ENCODE data around the gene RPS6KL1. TPM values are rescaled to one million over a fixed set of nuclear protein-coding genes. Genes with fewer than 3 reads are reported as not detected.

The RPS6KL1 gene
- total RNA-seq, 1 donor from 2014 or later: 6.1 TPM

DNA sequence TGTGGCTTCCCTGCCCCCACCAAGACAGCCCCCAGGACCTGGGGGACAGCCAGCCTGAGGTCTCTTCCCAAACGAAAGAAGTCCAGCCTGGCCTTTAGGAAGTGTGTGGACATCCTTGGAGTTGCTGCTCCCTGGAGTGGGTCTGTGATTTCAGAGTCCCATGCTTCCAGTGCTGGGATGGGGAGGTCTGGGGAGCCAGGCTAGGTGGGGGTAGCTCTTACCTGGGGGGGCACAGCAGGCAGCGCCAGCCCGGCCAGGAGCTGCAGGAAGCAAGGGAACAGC, 31.8 kb upstream of the RPS6KL1 start:
- no peak for FAIRE-seq
- peak overlapping the region; percentile 64 for H3K4me3 ChIP-seq (ENCODE audit: low read depth, low read length)
- peaks cover 5% of the 10 kb centered on the region for H3K36me3 ChIP-seq (ENCODE audit: control insufficient read depth, insufficient read depth, low read length)
- DNase-seq (ENCODE audit: low read depth): no peak
- no peaks in the 10 kb centered on the region for H3K27me3 ChIP-seq (ENCODE audit: control insufficient read depth, insufficient read depth, low read length)
- TF ChIP-seq, protein P1, sequence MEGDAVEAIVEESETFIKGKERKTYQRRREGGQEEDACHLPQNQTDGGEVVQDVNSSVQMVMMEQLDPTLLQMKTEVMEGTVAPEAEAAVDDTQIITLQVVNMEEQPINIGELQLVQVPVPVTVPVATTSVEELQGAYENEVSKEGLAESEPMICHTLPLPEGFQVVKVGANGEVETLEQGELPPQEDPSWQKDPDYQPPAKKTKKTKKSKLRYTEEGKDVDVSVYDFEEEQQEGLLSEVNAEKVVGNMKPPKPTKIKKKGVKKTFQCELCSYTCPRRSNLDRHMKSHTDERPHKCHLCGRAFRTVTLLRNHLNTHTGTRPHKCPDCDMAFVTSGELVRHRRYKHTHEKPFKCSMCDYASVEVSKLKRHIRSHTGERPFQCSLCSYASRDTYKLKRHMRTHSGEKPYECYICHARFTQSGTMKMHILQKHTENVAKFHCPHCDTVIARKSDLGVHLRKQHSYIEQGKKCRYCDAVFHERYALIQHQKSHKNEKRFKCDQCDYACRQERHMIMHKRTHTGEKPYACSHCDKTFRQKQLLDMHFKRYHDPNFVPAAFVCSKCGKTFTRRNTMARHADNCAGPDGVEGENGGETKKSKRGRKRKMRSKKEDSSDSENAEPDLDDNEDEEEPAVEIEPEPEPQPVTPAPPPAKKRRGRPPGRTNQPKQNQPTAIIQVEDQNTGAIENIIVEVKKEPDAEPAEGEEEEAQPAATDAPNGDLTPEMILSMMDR (IDR thresholded peaks at IDR 0.05; ENCODE audit: insufficient read depth, low read length, severe bottlenecking): no peak

DNA sequence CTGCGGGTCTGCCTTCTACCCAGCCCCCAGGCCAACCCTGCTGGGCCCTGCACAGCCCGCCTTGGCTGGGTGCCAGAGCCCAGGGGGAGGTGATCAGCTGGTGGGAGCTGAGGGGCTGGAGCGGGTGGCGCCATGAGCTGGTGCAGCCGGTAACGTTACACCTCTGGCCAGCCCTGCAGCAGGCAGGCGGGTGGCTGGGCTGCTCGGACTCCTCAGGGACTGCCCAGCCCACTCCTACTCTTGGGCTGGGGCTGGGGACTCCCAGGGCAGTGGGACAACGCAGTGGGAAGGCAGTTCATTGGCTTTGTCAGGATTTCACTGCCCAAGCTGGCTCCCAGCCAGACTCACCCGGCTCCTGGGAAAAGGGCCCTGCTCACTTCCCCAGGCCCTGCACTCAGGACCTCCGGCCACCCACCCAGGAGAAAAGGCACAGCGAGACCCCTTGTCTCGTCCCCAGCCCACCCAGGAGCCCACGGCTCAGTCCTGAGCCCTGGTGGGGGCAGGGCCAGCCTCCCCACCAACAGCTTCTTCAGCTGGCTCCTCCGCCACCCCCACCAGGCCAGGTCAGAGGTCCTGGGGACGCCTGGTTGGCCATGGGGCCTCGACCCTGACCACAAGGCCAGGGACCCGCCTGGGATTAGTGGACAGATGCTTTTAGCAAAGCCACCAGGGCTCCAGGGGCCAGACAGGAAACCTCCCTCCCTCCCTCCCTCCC, 31.3 kb upstream of the RPS6KL1 start:
- FAIRE-seq: no peak
- H3K4me3 ChIP-seq (ENCODE audit: low read depth, low read length): peak overlapping the region; percentile 64

DNA sequence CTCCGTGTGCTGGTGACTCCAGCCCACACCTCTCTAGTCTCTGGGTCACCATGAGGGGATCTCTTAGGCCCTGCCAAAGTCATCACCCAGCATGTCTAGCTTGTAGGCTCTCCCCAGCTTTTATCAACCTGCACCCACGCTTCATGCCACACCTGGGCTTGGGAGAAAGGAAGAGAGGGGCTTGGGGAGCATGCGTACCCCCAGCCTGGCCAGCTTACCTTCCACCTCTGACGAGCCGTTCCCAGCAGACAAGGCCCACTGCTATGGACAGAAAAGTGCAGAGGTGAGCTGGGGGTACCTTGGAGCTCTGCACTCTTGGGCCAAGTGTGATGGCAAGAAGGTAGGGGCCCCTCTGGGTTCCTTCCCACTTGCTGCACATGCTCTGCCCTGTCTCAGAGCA, 30.6 kb upstream of the RPS6KL1 start:
- Histone ChIP-seq H3K36me3 (ENCODE audit: control insufficient read depth, insufficient read depth, low read length) (peaks cover 9% of the 10 kb centered on the region), H3K27me3 (ENCODE audit: control insufficient read depth, insufficient read depth, low read length) (no peaks in the 10 kb centered on the region), H3K4me3 (ENCODE audit: low read depth, low read length) (peak overlapping the region; percentile 64)
- TF ChIP-seq, protein P1 (IDR thresholded peaks at IDR 0.05; ENCODE audit: insufficient read depth, low read length, severe bottlenecking): no peak
- FAIRE-seq (no peak), DNase-seq (ENCODE audit: low read depth) (no peak)

More for the DNA sequence above, 31.3 kb upstream of the RPS6KL1 start:
- no peak for DNase-seq (ENCODE audit: low read depth)
- TF ChIP-seq, protein P1 (IDR thresholded peaks at IDR 0.05; ENCODE audit: insufficient read depth, low read length, severe bottlenecking): no peak
- Histone ChIP-seq H3K27me3 (ENCODE audit: control insufficient read depth, insufficient read depth, low read length) (no peaks in the 10 kb centered on the region), H3K36me3 (ENCODE audit: control insufficient read depth, insufficient read depth, low read length) (peaks cover 8% of the 10 kb centered on the region)

DNA sequence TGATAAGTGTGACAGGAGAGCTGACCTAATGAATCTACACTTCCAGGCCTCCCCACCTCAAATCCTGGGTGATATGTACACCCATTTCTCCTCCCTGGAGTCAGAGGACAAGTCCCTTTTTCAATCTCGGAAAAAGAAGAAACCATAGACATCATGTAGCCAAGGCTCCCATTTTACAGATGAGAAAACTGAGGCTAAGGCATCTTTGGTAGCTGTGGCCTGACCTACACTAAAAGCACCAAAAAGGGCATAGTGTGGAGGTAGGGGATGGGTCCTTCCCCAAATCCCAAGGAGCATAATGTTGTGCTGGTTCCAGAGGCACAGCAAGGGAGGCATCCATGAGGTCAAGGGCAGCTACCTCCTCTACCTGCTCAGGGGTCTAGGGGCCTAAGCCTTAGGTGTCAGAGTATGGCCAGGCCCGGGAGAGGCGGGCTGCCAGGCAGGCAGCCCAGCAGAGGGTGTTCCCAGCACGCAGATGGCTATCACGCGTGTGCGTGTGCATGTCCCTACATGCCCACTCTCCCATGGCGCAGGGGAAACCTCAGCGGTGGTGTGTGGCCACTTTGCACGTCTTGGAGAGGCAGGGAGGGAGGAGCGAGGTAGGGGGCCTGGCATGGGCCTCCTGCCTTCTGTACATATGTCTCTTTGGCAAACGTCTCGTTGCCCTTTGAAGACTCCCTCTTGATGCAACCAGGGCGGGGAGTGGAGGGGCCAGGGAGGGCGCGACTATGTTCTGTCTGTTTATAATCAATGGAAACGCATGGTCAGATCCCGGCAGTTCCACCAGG, 29.8 kb upstream of the RPS6KL1 start:
- H3K27me3 ChIP-seq (ENCODE audit: control insufficient read depth, insufficient read depth, low read length): no peaks in the 10 kb centered on the region
- H3K36me3 ChIP-seq (ENCODE audit: control insufficient read depth, insufficient read depth, low read length): peaks cover 13% of the 10 kb centered on the region
- DNase-seq (ENCODE audit: low read depth): peak; percentile 82
- peak overlapping the region; percentile 64 for H3K4me3 ChIP-seq (ENCODE audit: low read depth, low read length)
- TF ChIP-seq, protein P1 (IDR thresholded peaks at IDR 0.05; ENCODE audit: insufficient read depth, low read length, severe bottlenecking): peak; percentile 66
- peak; percentile 72 for FAIRE-seq

DNA sequence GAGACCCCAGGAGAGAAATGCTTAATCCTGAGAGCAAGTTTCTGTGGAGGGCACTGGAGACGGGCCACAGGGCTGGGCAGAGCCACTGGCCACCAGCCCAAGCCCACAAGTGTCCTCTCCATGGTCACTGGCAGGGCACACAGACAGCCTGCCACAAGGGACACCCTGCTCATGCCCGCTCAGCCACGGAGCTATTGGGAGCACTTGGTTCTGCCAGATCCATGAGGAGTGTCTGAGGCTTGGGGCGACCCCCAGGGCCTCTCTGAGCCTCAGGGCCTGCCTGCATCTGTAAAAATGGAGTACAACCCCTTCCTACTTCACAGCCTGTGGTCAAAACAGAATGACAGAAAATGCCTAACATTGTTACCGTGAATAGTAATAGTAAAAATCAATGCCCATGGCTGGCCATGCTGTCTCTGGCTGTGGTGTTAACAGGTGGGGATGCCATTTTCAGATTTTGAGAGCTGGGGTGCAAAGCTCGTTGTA, 29.2 kb upstream of the RPS6KL1 start:
- TF ChIP-seq, protein P1 (IDR thresholded peaks at IDR 0.05; ENCODE audit: insufficient read depth, low read length, severe bottlenecking): no peak
- FAIRE-seq (no peak), DNase-seq (ENCODE audit: low read depth) (no peak)
- no peaks in the 10 kb centered on the region for H3K27me3 ChIP-seq (ENCODE audit: control insufficient read depth, insufficient read depth, low read length)
- no peak overlapping the region for H3K4me3 ChIP-seq (ENCODE audit: low read depth, low read length)
- peaks cover 16% of the 10 kb centered on the region for H3K36me3 ChIP-seq (ENCODE audit: control insufficient read depth, insufficient read depth, low read length)
